T-cell (primary cell): ENCODE data around the gene GAS6. TPM values are rescaled to one million over a fixed set of nuclear protein-coding genes. Genes with fewer than 3 reads are reported as not detected.

Experiments
- ATAC-seq, 4 experiments: fragments of 200-7000 bp in 3 of 4; fragments of 150-1000 bp in 1 of 4; cut with Tn5 transposase; replicated peaks in 1 of 4; 1 replicate in 3 of 4; 2 replicates in 1 of 4; pipeline ENCODE4 v1.10.0; 2021; ENCODE audit warnings: moderate library complexity in 3 of 4, mild to moderate bottlenecking in 2 of 4, moderate number of reproducible peaks in 1 of 4
- CTCF ChIA-PET, 2 donors: fragments of 300-600 bp; sonication (Branson Sonifier 250); formaldehyde crosslinking; loops; one replicate each; lab custom pipeline; 2022; ENCODE audit warnings: antibody characterized with exemption in 2 of 2; lab: Charles Lee
- POLR2A ChIA-PET, 2 donors: fragments of 300-600 bp; sonication (Branson Sonifier 250); formaldehyde crosslinking; loops; one replicate each; lab custom pipeline; 2022; ENCODE audit warnings: antibody characterized with exemption in 2 of 2; lab: Charles Lee
- DNase-seq, 35 experiments: peaks; one replicate each; pipeline versions ENCODE4 v3.0.0 to v3.0.0-alpha.2; 2013 to 2023
- H3K27ac ChIP-seq: one replicate; pipeline ENCODE4 v1.5.1; 2013; ENCODE audit warnings: low read length
- H3K27me3 ChIP-seq, 2 experiments: replicated peaks in 1 of 2; 1 replicate in 1 of 2; 2 replicates in 1 of 2; pipeline versions ENCODE4 v1.6.1 to v1.7.0; 2013; ENCODE audit warnings: low read length in 1 of 2, mixed read lengths in 1 of 2; ENCODE audit not compliant: control insufficient read depth in 2 of 2, insufficient read depth in 2 of 2; ENCODE audit errors: extremely low read depth in 1 of 2
- H3K36me3 ChIP-seq, 2 donors: 1 replicate in 1 of 2; 2 replicates in 1 of 2; pipeline versions ENCODE4 v1.6.1 to v1.7.0; 2013; ENCODE audit warnings: low read length in 1 of 2; ENCODE audit not compliant: control insufficient read depth in 2 of 2, insufficient read depth in 1 of 2; ENCODE audit errors: extremely low read depth in 1 of 2
- H3K4me1 ChIP-seq, 2 experiments: 1 replicate in 1 of 2; 2 replicates in 1 of 2; pipeline versions ENCODE4 v1.6.1 to v1.7.0; 2013; ENCODE audit warnings: low read length in 2 of 2, mixed read lengths in 1 of 2; ENCODE audit not compliant: insufficient read depth in 2 of 2, control insufficient read depth in 1 of 2; ENCODE audit errors: extremely low read depth in 1 of 2
- H3K4me3 ChIP-seq, 2 donors: 1 replicate in 1 of 2; 2 replicates in 1 of 2; pipeline versions ENCODE4 v1.5.1 to v1.7.0; 2013; ENCODE audit warnings: mild to moderate bottlenecking in 2 of 2, low read length in 1 of 2, moderate library complexity in 1 of 2; ENCODE audit not compliant: control insufficient read depth in 1 of 2; ENCODE audit errors: extremely low read depth in 1 of 2
- H3K9me3 ChIP-seq: 2 replicates; pipeline ENCODE4 v1.7.0; 2013
- H3K27ac Mint-ChIP-seq, 2 donors: one replicate each; pipeline ENCODE4 v1.8.0; 2020 to 2021; ENCODE audit warnings: mild to moderate bottlenecking in 2 of 2, mixed read lengths in 2 of 2
- H3K27me3 Mint-ChIP-seq, 2 donors: one replicate each; pipeline ENCODE4 v1.8.0; 2021 to 2022; ENCODE audit warnings: mixed read lengths in 2 of 2
- H3K36me3 Mint-ChIP-seq: one replicate; pipeline ENCODE4 v1.8.0; 2021; ENCODE audit warnings: mixed read lengths
- H3K4me1 Mint-ChIP-seq, 3 donors: one replicate each; pipeline ENCODE4 v1.8.0; 2020 to 2022; ENCODE audit warnings: mixed read lengths in 3 of 3, mild to moderate bottlenecking in 1 of 3
- H3K4me3 Mint-ChIP-seq, 3 donors: one replicate each; pipeline ENCODE4 v1.8.0; 2020 to 2022; ENCODE audit warnings: mild to moderate bottlenecking in 3 of 3, mixed read lengths in 3 of 3, moderate library complexity in 3 of 3
- H3K9me3 Mint-ChIP-seq, 3 donors: one replicate each; pipeline ENCODE4 v1.8.0; 2020 to 2022; ENCODE audit warnings: mixed read lengths in 3 of 3
- whole genome bisulfite sequencing: methylation state at CpG from one replicate; pipeline ENCODE4 v1.1.5; 2013; ENCODE audit warnings: missing lambda C conversion rate; ENCODE audit not compliant: insufficient coverage; 5-methylcytosine and 5-hydroxymethylcytosine counted together
- total RNA-seq, 35 experiments: library from RNA in 6 of 35; stranded (reverse) in 6 of 35; fragments of 120-200 nt in 1 of 35; gene quantifications; one replicate each; pipeline versions ENCODE4 v1.2.1 to v1.2.4 and lab custom pipeline; 2013 to 2026

GAS6 gene
- total RNA-seq, 5 donors from 2014 or later (not counting 1 experiment from before 2014, with no cell fraction given): 1.1 to 10.2 (median 4.7) TPM

DNA sequence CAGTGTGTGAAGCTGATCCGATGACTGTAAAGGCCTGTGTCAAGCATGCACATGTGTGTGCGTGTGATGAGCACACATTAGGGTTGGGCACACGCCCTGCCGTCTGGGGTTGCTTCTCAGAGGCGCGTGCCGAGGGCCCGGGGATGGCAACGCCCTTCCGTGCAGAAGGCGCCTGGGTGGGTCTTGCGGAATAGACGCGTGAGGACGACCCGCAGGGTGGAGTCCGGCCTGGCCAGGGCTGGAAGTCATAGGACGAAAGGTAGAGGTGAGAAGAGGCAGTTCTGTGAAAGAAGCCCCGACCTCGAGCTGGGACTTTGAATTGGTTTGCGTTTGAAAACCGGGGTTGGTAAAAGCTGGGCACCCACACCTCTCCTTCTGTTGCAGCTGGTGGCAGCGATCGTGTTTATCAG lies 69.1 kb downstream of the GAS6 start:
- Histone ChIP-seq H3K9me3 (no peaks in the 10 kb centered on the region), H3K4me3 (no peak overlapping the region), H3K27me3 (peaks cover 0 to 18% of the 10 kb centered on the region in 2 experiments), H3K27ac (no peak overlapping the region), H3K36me3 (no peaks in the 10 kb centered on the region), H3K4me1 (no peaks in the 10 kb centered on the region)
- Mint-ChIP-seq H3K9me3 (no peaks in the 10 kb centered on the region), H3K4me1 (no peaks in the 10 kb centered on the region), H3K27ac (no peak overlapping the region), H3K36me3 (no peaks in the 10 kb centered on the region), H3K27me3 (peaks cover 0 to 2% of the 10 kb centered on the region in 2 donors), H3K4me3 (no peak overlapping the region)
- DNase-seq: no peak
- ChIA-PET POLR2A (no interaction called here), CTCF (no interaction called here)
- no peak for ATAC-seq
- 89% methylated on average over 24 of the region's 24 CpGs for WGBS

DNA sequence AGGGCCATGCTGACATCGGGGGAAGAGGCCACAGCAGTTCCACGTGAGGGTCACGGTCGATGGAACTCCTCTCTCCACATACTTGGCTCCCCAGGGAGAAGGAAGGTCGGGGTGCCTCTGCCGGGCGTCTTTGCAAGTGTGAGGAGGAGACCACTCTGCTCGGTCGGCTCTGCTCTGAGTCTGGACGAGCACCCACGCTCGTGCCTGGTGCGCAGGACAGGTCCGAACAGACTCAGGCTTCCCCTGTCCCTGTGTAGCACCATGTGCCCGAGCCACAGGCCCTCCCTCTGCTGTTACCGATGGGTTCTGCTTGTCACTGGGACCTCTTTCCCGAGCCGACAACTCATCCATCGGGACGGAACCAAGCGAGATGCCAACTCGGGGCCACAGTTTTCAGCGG lies 69.8 kb downstream of the GAS6 start:
- Mint-ChIP-seq H3K36me3 (no peaks in the 10 kb centered on the region), H3K4me1 (no peaks in the 10 kb centered on the region), H3K27me3 (peaks cover 2 to 5% of the 10 kb centered on the region in 2 donors), H3K9me3 (no peaks in the 10 kb centered on the region), H3K4me3 (no peak overlapping the region), H3K27ac (no peak overlapping the region)
- POLR2A ChIA-PET: no interaction called here
- ATAC-seq: no peak
- H3K27me3 ChIP-seq: peaks cover 0 to 23% of the 10 kb centered on the region in 2 experiments
- WGBS: 93% methylated on average over 16 of the region's 23 CpGs
- no peaks in the 10 kb centered on the region for H3K36me3 ChIP-seq
- CTCF ChIA-PET: no interaction called here
- H3K27ac ChIP-seq: no peak overlapping the region
- no peaks in the 10 kb centered on the region for H3K4me1 ChIP-seq
- DNase-seq: no peak
- no peak overlapping the region for H3K4me3 ChIP-seq
- H3K9me3 ChIP-seq: no peaks in the 10 kb centered on the region

DNA sequence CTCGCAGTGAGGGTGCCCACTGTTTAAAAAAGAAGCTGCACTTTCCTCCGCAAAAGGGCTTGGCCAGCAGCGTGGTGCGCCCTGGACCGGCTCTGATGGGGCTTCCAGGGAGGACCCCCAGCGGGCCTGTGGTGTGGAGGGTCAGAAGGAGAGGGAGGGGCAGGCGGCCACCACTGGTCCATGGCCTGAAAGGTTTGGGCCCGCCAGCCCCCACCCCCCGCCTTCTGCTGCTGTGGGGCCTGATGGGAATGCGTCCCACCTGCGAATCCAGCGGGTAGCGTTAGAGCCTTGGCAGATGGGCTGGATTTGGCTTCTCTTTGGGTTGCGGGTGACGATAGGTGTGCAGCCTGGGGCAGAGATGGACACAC lies 70.2 kb downstream of the GAS6 start:
- Histone ChIP-seq H3K36me3 (no peaks in the 10 kb centered on the region), H3K27me3 (peaks cover 0 to 23% of the 10 kb centered on the region in 2 experiments), H3K4me1 (no peaks in the 10 kb centered on the region), H3K27ac (no peak overlapping the region), H3K9me3 (no peaks in the 10 kb centered on the region), H3K4me3 (no peak overlapping the region)
- no peak for DNase-seq
- Mint-ChIP-seq H3K4me3 (no peak overlapping the region), H3K27ac (no peak overlapping the region), H3K27me3 (peaks cover 5 to 6% of the 10 kb centered on the region in 2 donors), H3K4me1 (no peaks in the 10 kb centered on the region), H3K36me3 (no peaks in the 10 kb centered on the region), H3K9me3 (no peaks in the 10 kb centered on the region)
- POLR2A ChIA-PET: no interaction called here
- WGBS: 92% methylated on average over 12 of the region's 15 CpGs
- no peak for ATAC-seq
- CTCF ChIA-PET: no interaction called here

DNA sequence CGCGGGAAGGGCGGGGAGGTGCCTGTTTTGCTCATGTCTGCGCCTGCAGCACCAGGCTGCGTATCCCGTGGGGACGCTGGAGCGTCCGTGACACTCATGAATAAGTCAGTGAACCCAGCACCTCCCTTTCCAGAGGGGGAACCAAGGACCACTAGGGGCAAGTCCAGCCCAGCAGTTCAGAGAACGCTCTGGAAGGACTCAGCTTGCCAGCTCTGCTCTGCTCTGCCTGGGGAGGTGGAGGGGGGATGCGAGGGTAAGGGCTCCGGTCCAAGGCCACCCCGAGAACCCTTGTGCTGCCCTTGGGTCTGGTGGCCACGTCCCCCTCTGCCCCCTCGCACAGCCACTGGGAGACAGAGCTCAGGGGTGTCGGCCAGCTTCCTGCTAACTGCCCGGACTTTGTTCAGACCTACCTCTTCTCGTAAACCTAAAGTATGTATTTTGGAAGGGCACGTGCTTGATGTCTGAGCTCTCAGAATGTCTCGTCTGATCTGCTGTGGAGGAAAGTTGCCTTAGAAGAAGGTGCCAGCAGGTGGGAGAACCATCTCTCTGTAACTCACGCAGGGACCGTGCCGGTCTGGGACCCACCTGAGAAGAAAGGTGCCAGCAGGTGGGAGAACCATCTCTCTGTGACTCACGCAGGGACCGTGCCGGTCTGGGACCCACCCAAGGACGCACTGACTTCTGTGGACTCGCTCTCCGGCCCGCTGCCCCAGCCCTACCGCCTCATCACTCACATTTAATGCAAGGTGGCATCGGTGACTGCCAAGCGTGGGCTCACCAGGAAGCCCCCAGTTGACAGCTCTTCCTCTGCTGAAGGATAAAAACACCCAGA lies 70.8 kb downstream of the GAS6 start:
- ChIA-PET CTCF (no interaction called here), POLR2A (no interaction called here)
- peaks cover 0 to 23% of the 10 kb centered on the region in 2 experiments for H3K27me3 ChIP-seq
- Mint-ChIP-seq H3K4me3 (no peak overlapping the region), H3K36me3 (no peaks in the 10 kb centered on the region), H3K27me3 (peaks cover 5 to 6% of the 10 kb centered on the region in 2 donors), H3K27ac (no peak overlapping the region), H3K4me1 (no peaks in the 10 kb centered on the region), H3K9me3 (no peaks in the 10 kb centered on the region)
- H3K27ac ChIP-seq: no peak overlapping the region
- DNase-seq (no peak), ATAC-seq (no peak)
- WGBS: 82% methylated on average over 26 of the region's 33 CpGs
- H3K4me3 ChIP-seq: no peak overlapping the region
- no peaks in the 10 kb centered on the region for H3K36me3 ChIP-seq
- H3K9me3 ChIP-seq: no peaks in the 10 kb centered on the region
- no peaks in the 10 kb centered on the region for H3K4me1 ChIP-seq

DNA sequence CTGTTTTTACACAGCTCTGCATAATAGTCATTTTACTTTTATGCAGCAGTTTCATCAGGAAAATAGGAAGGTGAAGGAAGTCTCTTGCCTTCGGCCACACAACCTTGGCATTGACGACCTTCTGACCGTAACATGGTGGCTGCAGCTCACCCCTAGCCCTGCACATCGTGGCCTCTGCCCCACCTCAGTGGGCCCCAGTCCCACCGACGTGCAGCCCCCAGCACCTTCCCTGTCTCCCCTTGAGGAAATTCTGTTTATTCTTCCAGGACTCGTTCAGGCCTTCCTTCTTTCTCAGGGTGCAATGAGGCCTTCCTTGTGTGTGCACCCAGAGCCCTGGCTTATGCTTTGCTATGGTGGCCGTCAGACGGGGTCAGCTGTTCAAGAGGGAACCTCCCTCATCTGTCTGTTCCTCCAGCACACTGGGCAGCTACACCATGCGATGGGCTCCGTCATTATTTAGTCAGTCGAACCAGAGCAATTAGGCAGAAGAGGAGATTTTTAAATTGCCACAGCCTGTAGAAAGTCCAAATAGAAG lies 71.6 kb downstream of the GAS6 start:
- no peaks in the 10 kb centered on the region for H3K36me3 Mint-ChIP-seq
- ATAC-seq (no peak), DNase-seq (no peak)
- H3K27ac Mint-ChIP-seq: no peak overlapping the region
- Histone ChIP-seq H3K27me3 (peaks cover 0 to 28% of the 10 kb centered on the region in 2 experiments), H3K4me1 (no peaks in the 10 kb centered on the region), H3K27ac (no peak overlapping the region), H3K4me3 (no peak overlapping the region), H3K36me3 (no peaks in the 10 kb centered on the region), H3K9me3 (no peaks in the 10 kb centered on the region)
- CTCF ChIA-PET: interaction anchor here in 1 of 2 donors (0.6 kb wide), 1 partner anchor 397 kb away, joined by 3 read pairs; no protein-coding TSS in a partner anchor
- no peaks in the 10 kb centered on the region for H3K4me1 Mint-ChIP-seq
- H3K27me3 Mint-ChIP-seq: peaks cover 5 to 6% of the 10 kb centered on the region in 2 donors
- H3K9me3 Mint-ChIP-seq: no peaks in the 10 kb centered on the region
- POLR2A ChIA-PET: no interaction called here
- WGBS: 59% methylated on average over 10 of the region's 12 CpGs
- no peak overlapping the region for H3K4me3 Mint-ChIP-seq

DNA sequence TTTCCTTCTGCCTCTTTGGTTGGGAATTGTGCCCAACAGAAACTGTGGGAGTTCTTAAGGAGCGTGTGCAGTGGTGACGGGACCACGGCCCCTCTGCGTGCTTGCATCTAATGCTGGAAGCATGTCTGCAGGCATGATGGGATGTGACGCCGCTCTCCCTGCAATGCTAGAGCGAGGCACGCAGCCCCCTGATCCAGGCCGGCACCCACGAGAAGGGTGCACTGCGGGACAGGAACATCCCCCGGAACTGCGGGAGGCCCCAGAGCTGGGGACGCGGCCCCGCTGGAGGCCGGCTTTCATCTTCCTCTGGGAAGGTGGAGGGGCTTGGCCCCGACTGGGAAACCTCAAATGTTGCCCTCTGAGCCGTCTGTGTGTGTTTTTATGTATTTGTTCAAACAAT lies 72.1 kb downstream of the GAS6 start:
- no peaks in the 10 kb centered on the region for H3K9me3 Mint-ChIP-seq
- ATAC-seq (no peak), DNase-seq (no peak)

More for the DNA sequence above, 72.1 kb downstream of the GAS6 start:
- WGBS: 90% methylated on average over 11 of the region's 19 CpGs
- no peak overlapping the region for H3K27ac ChIP-seq
- POLR2A ChIA-PET: no interaction called here
- Mint-ChIP-seq H3K36me3 (no peaks in the 10 kb centered on the region), H3K4me3 (no peak overlapping the region), H3K27me3 (peaks cover 5 to 6% of the 10 kb centered on the region in 2 donors), H3K27ac (no peak overlapping the region), H3K4me1 (no peaks in the 10 kb centered on the region)
- CTCF ChIA-PET: interaction anchor here in 1 of 2 donors (0.6 kb wide), 1 partner anchor 396 kb away, joined by 3 read pairs; no protein-coding TSS in a partner anchor
- H3K4me3 ChIP-seq: no peak overlapping the region
- no peaks in the 10 kb centered on the region for H3K9me3 ChIP-seq
- H3K36me3 ChIP-seq: no peaks in the 10 kb centered on the region
- no peaks in the 10 kb centered on the region for H3K4me1 ChIP-seq
- peaks cover 0 to 24% of the 10 kb centered on the region in 2 experiments for H3K27me3 ChIP-seq
